GM23338 (cell line): ENCODE measurements around the gene SHANK1.
"Not testable (repeated sequence)": the region's sequence is repeated elsewhere in the genome, so short reads cannot be mapped to it uniquely, and the experiment has no call there.

Source experiments
- CREB1 ChIP-seq: fragments of 250-450 bp; sonication (Bioruptor Pico); IDR thresholded peaks from 2 replicates; pipeline ENCODE4 v1.5.0; 2020; ENCODE audit warnings: low read depth, mild to moderate bottlenecking, moderate library complexity
- CTCF ChIP-seq, 2 experiments: fragments of 200-600 bp in 1 of 2; sonication (generic) in 1 of 2; conservative IDR thresholded peaks; 2 replicates each; pipeline versions ENCODE4 v1.5.1 to v1.6.1; 2016 to 2017; ENCODE audit warnings: antibody characterized with exemption in 2 of 2, low read depth in 2 of 2, mild to moderate bottlenecking in 2 of 2, moderate library complexity in 1 of 2
- EZH2 ChIP-seq: fragments of 200-600 bp; sonication (generic); IDR thresholded peaks from one replicate; pipeline ENCODE4 v1.8.0; 2017; ENCODE audit warnings: antibody characterized with exemption, mild to moderate bottlenecking, low read depth; ENCODE audit not compliant: unreplicated experiment
- EZH2phosphoT487 ChIP-seq: fragments of 200-600 bp; sonication (generic); IDR thresholded peaks from one replicate; pipeline ENCODE4 v1.8.1; 2018; ENCODE audit warnings: antibody characterized with exemption; ENCODE audit not compliant: unreplicated experiment
- POLR2AphosphoS5 ChIP-seq: IDR thresholded peaks from 2 replicates; pipeline ENCODE4 v1.6.1; 2016; ENCODE audit warnings: antibody characterized with exemption, low read depth
- ZNF114 ChIP-seq: fragments of 250-450 bp; sonication (Bioruptor Pico); IDR thresholded peaks from 2 replicates; pipeline ENCODE4 v1.5.0; 2020; ENCODE audit warnings: mild to moderate bottlenecking, moderate library complexity
- TF ChIP-seq, protein P1 (sequence below): IDR thresholded peaks from 2 replicates; pipeline ENCODE4 v1.6.1; 2016; ENCODE audit warnings: antibody characterized with exemption
- TF ChIP-seq, protein P2 (sequence below): IDR thresholded peaks from one replicate; pipeline ENCODE4 v1.6.1; 2018; ENCODE audit warnings: antibody characterized with exemption; ENCODE audit not compliant: unreplicated experiment

- TF ChIP-seq CTCF (conservative IDR thresholded peaks at IDR 0.05; ENCODE audit: low read depth in 2 of 2); POLR2AphosphoS5; EZH2; CREB1 (CRISPR knock-in tag); ZNF114 (CRISPR knock-in tag); EZH2phosphoT487: not testable (repeated sequence)
- TF ChIP-seq, protein P1, sequence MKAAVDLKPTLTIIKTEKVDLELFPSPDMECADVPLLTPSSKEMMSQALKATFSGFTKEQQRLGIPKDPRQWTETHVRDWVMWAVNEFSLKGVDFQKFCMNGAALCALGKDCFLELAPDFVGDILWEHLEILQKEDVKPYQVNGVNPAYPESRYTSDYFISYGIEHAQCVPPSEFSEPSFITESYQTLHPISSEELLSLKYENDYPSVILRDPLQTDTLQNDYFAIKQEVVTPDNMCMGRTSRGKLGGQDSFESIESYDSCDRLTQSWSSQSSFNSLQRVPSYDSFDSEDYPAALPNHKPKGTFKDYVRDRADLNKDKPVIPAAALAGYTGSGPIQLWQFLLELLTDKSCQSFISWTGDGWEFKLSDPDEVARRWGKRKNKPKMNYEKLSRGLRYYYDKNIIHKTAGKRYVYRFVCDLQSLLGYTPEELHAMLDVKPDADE, result not testable (repeated sequence)
- TF ChIP-seq, protein P2, sequence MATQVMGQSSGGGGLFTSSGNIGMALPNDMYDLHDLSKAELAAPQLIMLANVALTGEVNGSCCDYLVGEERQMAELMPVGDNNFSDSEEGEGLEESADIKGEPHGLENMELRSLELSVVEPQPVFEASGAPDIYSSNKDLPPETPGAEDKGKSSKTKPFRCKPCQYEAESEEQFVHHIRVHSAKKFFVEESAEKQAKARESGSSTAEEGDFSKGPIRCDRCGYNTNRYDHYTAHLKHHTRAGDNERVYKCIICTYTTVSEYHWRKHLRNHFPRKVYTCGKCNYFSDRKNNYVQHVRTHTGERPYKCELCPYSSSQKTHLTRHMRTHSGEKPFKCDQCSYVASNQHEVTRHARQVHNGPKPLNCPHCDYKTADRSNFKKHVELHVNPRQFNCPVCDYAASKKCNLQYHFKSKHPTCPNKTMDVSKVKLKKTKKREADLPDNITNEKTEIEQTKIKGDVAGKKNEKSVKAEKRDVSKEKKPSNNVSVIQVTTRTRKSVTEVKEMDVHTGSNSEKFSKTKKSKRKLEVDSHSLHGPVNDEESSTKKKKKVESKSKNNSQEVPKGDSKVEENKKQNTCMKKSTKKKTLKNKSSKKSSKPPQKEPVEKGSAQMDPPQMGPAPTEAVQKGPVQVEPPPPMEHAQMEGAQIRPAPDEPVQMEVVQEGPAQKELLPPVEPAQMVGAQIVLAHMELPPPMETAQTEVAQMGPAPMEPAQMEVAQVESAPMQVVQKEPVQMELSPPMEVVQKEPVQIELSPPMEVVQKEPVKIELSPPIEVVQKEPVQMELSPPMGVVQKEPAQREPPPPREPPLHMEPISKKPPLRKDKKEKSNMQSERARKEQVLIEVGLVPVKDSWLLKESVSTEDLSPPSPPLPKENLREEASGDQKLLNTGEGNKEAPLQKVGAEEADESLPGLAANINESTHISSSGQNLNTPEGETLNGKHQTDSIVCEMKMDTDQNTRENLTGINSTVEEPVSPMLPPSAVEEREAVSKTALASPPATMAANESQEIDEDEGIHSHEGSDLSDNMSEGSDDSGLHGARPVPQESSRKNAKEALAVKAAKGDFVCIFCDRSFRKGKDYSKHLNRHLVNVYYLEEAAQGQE, result not testable (repeated sequence)
These were observed 38.0 kb upstream of the SHANK1 start for GRCh38 chr19:50757624-50758023.
